ENCODE data around the gene MAPK1.

Gene MAPK1

GRCh38 chr22:21709688-21710087 is 157.8 kb downstream of the MAPK1 start:
- DNase-seq (ENCODE audit: extremely low read depth in 1 of 2, low read depth in 1 of 2) = no peak

GRCh38 chr22:21708960-21709359 is 158.5 kb downstream of the MAPK1 start:
- no peak for DNase-seq (ENCODE audit: extremely low read depth in 1 of 2, low read depth in 1 of 2)

- DNase-seq (ENCODE audit: extremely low read depth in 1 of 2, low read depth in 1 of 2) = no peak
Measured at GRCh38 chr22:21707677-21708076, 159.8 kb downstream of the MAPK1 start.
